ENCODE results near the gene CSTF2T.

DNA sequence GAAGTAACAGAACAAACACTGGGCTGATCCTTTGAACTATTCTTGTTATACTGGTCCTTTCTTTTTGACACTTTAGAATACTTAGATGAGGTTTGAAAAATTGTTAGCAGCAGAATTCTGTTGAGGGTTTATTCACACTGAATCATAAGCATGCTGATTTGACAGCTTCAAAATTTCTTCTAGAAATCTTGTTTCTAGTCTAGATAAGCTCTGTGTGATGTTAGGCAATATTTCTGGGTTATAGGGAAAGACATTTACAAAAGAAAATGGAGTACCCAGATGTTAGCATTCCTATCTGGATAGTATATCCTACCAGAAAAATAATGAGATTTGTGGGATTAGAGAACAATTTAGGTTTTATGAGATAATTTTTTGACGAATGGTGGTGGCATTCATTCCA, 12.1 kb downstream of the CSTF2T start:
- no peak for TF ChIP-seq ZNF121 (CRISPR knock-in tag; IDR thresholded peaks at IDR 0.05)
- TF ChIP-seq, protein P1, sequence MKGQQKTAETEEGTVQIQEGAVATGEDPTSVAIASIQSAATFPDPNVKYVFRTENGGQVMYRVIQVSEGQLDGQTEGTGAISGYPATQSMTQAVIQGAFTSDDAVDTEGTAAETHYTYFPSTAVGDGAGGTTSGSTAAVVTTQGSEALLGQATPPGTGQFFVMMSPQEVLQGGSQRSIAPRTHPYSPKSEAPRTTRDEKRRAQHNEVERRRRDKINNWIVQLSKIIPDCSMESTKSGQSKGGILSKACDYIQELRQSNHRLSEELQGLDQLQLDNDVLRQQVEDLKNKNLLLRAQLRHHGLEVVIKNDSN (CRISPR knock-in tag; IDR thresholded peaks at IDR 0.05): no peak
- TF ChIP-seq, protein P2, sequence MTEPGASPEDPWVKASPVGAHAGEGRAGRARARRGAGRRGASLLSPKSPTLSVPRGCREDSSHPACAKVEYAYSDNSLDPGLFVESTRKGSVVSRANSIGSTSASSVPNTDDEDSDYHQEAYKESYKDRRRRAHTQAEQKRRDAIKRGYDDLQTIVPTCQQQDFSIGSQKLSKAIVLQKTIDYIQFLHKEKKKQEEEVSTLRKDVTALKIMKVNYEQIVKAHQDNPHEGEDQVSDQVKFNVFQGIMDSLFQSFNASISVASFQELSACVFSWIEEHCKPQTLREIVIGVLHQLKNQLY (CRISPR knock-in tag; IDR thresholded peaks at IDR 0.05): no peak
- TF ChIP-seq, protein P3, sequence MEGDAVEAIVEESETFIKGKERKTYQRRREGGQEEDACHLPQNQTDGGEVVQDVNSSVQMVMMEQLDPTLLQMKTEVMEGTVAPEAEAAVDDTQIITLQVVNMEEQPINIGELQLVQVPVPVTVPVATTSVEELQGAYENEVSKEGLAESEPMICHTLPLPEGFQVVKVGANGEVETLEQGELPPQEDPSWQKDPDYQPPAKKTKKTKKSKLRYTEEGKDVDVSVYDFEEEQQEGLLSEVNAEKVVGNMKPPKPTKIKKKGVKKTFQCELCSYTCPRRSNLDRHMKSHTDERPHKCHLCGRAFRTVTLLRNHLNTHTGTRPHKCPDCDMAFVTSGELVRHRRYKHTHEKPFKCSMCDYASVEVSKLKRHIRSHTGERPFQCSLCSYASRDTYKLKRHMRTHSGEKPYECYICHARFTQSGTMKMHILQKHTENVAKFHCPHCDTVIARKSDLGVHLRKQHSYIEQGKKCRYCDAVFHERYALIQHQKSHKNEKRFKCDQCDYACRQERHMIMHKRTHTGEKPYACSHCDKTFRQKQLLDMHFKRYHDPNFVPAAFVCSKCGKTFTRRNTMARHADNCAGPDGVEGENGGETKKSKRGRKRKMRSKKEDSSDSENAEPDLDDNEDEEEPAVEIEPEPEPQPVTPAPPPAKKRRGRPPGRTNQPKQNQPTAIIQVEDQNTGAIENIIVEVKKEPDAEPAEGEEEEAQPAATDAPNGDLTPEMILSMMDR (IDR thresholded peaks at IDR 0.05): no peak
- TF ChIP-seq, protein P4, sequence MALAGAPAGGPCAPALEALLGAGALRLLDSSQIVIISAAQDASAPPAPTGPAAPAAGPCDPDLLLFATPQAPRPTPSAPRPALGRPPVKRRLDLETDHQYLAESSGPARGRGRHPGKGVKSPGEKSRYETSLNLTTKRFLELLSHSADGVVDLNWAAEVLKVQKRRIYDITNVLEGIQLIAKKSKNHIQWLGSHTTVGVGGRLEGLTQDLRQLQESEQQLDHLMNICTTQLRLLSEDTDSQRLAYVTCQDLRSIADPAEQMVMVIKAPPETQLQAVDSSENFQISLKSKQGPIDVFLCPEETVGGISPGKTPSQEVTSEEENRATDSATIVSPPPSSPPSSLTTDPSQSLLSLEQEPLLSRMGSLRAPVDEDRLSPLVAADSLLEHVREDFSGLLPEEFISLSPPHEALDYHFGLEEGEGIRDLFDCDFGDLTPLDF (CRISPR knock-in tag; IDR thresholded peaks at IDR 0.05): no peak
- no peak for TF ChIP-seq ZBTB21 (CRISPR knock-in tag; IDR thresholded peaks at IDR 0.05; ENCODE audit: borderline replicate concordance)

Measured in WTC11 (cell line).